ENCODE data around the gene KCNK1. TPM values are rescaled to one million over a fixed set of nuclear protein-coding genes. Genes with fewer than 3 reads are reported as not detected.

KCNK1 gene
- total and polyA plus RNA-seq, 2 of the 13 experiments (the other 11 are each of a cell fraction or from before 2014, with no cell fraction given), result not detected

DNA sequence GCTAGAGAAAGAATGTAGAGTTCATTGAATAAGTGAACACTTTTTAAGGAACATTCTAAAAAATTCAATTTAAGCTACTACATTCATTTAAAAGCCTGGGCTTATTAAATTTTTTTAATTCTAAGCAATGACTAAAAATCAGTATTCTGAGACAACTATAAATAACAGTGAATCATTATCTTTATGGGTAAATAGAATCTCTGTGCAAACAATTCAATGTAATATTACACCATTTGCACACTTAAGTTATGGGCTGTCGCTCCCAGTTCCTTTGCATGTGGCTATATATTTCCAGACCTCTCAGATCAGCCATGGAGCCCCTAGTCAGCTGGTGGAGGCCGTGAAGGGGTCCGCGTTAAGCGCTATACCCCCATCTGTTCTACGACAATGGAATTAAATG is 65.1 kb downstream of the KCNK1 start:
- Histone ChIP-seq H3K4me3 (replicated peaks in 1 of 3; ENCODE audit: insufficient read depth in 1 of 3, low read depth in 2 of 3, low read length in 3 of 3) (no peak overlapping the region), H3K79me2 (ENCODE audit: insufficient read depth, low read length) (no peaks in the 10 kb centered on the region), H3K27ac (ENCODE audit: extremely low read length, insufficient read depth, low read length) (no peak overlapping the region), H3K9ac (ENCODE audit: insufficient read depth, low read depth, low read length) (no peak overlapping the region), H2AFZ (ENCODE audit: low read length) (no peak overlapping the region), H3K4me2 (ENCODE audit: low read depth, low read length) (no peak overlapping the region), H3K27me3 (ENCODE audit: control insufficient read depth in 1 of 2, insufficient read depth in 2 of 2, low read length in 2 of 2) (no peaks in the 10 kb centered on the region), H3K4me1 (ENCODE audit: insufficient read depth, low read length) (no peaks in the 10 kb centered on the region), H4K20me1 (ENCODE audit: insufficient read depth, low read length) (no peaks in the 10 kb centered on the region), H3K9me3 (ENCODE audit: low read length) (no peaks in the 10 kb centered on the region), H3K36me3 (replicated peaks in 1 of 2; ENCODE audit: control insufficient read depth in 1 of 2, insufficient read depth in 2 of 2, low read length in 2 of 2) (no peaks in the 10 kb centered on the region)
- CTCF ChIA-PET (ENCODE audit: low intra/inter-chr PET ratio, low total read pairs), result no interaction called here
- TF ChIP-seq TAF1 (CRISPR knock-in tag; IDR thresholded peaks at IDR 0.05) (no peak), ZNF44 (CRISPR knock-in tag; IDR thresholded peaks at IDR 0.05) (no peak), ZNF737 (CRISPR knock-in tag; IDR thresholded peaks at IDR 0.05; ENCODE audit: borderline replicate concordance) (no peak), IKZF1 (IDR thresholded peaks at IDR 0.05) (no peak), ZNF790 (CRISPR knock-in tag; IDR thresholded peaks at IDR 0.05; ENCODE audit: borderline replicate concordance) (no peak), NFIB (CRISPR knock-in tag; IDR thresholded peaks at IDR 0.05; ENCODE audit: borderline replicate concordance) (no peak)
- WGBS (ENCODE audit: low lambda C conversion rate), result 61% methylated on average over 6 of the region's 6 CpGs
- no peak for DNase-seq (ENCODE audit: low spot score)
- intact Hi-C loops (cut with micrococcal nuclease; ENCODE audit: unreplicated experiment), result no loop called here
- in situ Hi-C loops (cut with HindIII; ENCODE audit: extremely low pct_ligation_motif_present, low pct_unique_long_range_greater_than_20kb), result no loop called here
- FAIRE-seq, result no peak
- BruUV-seq (replicated peaks), result no TSS peak
- ATAC-seq, result no peak
- POLR2A ChIA-PET, result no interaction called here

DNA sequence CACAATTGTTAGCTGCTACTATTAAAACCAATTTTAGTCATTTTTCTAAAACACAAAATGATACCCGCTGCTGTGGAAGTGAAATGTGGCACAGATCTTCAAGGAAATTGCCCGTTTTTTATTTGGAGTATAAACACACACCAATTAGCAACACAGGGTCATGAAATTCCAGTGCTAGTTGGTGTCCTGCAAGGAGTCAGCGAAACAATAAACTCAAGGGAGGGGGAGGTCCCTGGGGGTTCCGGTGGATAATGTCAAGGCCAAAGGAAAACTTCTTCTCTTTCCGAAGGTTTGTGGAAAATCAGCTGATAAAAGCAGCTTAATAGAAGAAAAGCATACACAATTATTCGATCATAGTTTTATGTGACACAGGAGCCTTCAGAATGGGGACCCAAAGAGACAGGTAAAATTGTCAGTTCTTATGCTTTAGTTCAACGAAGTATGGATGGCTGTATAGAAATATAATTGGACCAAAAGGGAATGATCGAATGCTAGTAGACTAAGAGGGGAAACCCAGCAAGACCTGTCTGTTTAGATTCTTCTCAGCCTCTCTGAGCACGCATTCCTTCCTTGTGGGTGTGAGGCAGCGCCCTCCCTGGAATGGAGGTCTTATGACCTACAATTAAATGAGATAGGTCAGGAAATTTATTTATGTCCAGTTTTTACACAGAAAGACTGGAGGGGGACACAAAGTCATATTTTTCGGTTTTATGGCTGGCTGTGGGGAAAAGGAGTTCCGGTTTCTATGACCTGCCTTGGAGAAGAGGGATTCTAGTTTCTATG is 65.9 kb downstream of the KCNK1 start:
- ChIA-PET POLR2A (no interaction called here), CTCF (ENCODE audit: low intra/inter-chr PET ratio, low total read pairs) (no interaction called here)
- TF ChIP-seq, protein P1, sequence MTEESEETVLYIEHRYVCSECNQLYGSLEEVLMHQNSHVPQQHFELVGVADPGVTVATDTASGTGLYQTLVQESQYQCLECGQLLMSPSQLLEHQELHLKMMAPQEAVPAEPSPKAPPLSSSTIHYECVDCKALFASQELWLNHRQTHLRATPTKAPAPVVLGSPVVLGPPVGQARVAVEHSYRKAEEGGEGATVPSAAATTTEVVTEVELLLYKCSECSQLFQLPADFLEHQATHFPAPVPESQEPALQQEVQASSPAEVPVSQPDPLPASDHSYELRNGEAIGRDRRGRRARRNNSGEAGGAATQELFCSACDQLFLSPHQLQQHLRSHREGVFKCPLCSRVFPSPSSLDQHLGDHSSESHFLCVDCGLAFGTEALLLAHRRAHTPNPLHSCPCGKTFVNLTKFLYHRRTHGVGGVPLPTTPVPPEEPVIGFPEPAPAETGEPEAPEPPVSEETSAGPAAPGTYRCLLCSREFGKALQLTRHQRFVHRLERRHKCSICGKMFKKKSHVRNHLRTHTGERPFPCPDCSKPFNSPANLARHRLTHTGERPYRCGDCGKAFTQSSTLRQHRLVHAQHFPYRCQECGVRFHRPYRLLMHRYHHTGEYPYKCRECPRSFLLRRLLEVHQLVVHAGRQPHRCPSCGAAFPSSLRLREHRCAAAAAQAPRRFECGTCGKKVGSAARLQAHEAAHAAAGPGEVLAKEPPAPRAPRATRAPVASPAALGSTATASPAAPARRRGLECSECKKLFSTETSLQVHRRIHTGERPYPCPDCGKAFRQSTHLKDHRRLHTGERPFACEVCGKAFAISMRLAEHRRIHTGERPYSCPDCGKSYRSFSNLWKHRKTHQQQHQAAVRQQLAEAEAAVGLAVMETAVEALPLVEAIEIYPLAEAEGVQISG (CRISPR knock-in tag; IDR thresholded peaks at IDR 0.05), result 0 out of 2 replicates have a peak, but pooled peaks have one; percentile 33
- TF ChIP-seq, protein P2, sequence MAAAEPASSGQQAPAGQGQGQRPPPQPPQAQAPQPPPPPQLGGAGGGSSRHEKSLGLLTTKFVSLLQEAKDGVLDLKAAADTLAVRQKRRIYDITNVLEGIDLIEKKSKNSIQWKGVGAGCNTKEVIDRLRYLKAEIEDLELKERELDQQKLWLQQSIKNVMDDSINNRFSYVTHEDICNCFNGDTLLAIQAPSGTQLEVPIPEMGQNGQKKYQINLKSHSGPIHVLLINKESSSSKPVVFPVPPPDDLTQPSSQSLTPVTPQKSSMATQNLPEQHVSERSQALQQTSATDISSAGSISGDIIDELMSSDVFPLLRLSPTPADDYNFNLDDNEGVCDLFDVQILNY (CRISPR knock-in tag; conservative IDR thresholded peaks at IDR 0.05), result no peak
- no peak for TF ChIP-seq ZSCAN25 (CRISPR knock-in tag; IDR thresholded peaks at IDR 0.05)
- no peak for ATAC-seq
- Histone ChIP-seq H3K9ac (ENCODE audit: insufficient read depth, low read depth, low read length) (no peak overlapping the region), H3K4me3 (replicated peaks in 1 of 3; ENCODE audit: insufficient read depth in 1 of 3, low read depth in 2 of 3, low read length in 3 of 3) (no peak overlapping the region), H3K79me2 (ENCODE audit: insufficient read depth, low read length) (no peaks in the 10 kb centered on the region), H4K20me1 (ENCODE audit: insufficient read depth, low read length) (no peaks in the 10 kb centered on the region), H3K4me1 (ENCODE audit: insufficient read depth, low read length) (no peaks in the 10 kb centered on the region), H2AFZ (ENCODE audit: low read length) (no peak overlapping the region), H3K4me2 (ENCODE audit: low read depth, low read length) (no peak overlapping the region), H3K27ac (ENCODE audit: extremely low read length, insufficient read depth, low read length) (no peak overlapping the region), H3K9me3 (ENCODE audit: low read length) (no peaks in the 10 kb centered on the region), H3K27me3 (ENCODE audit: control insufficient read depth in 1 of 2, insufficient read depth in 2 of 2, low read length in 2 of 2) (no peaks in the 10 kb centered on the region), H3K36me3 (replicated peaks in 1 of 2; ENCODE audit: control insufficient read depth in 1 of 2, insufficient read depth in 2 of 2, low read length in 2 of 2) (no peaks in the 10 kb centered on the region)
- no TSS peak for BruUV-seq (replicated peaks)
- no peak for DNase-seq (ENCODE audit: low spot score)
- intact Hi-C loops (cut with micrococcal nuclease; ENCODE audit: unreplicated experiment) (no loop called here), in situ Hi-C loops (cut with HindIII; ENCODE audit: extremely low pct_ligation_motif_present, low pct_unique_long_range_greater_than_20kb) (no loop called here)
- FAIRE-seq, result no peak
- WGBS (ENCODE audit: low lambda C conversion rate), result 27% methylated on average over 12 of the region's 12 CpGs
